GM18951 (cell line): ENCODE data around the gene ADAP1.

Experiments
- POLR2A ChIP-seq: IDR thresholded peaks from 4 replicates; pipeline ENCODE4 v1.6.1; 2011; ENCODE audit warnings: mild to moderate bottlenecking; ENCODE audit not compliant: insufficient read length, insufficient read depth; ENCODE audit errors: extremely low read depth
- in situ Hi-C: fragments of 300-500 bp; cut with MboI; formaldehyde crosslinking; loops from one replicate; pipeline ENCODE4 v1.12.0; 2022; ENCODE audit warnings: low sequenced_read_pairs, mixed read lengths, inconsistent platforms; ENCODE audit not compliant: unreplicated experiment

The ADAP1 gene

GRCh38 chr7:985915-986741, 31.6 kb upstream of the ADAP1 start:
- TF ChIP-seq POLR2A, result no peak
- in situ Hi-C loops, result no loop called here

GRCh38 chr7:985127-985416, 30.6 kb upstream of the ADAP1 start:
- in situ Hi-C loops, result no loop called here

GRCh38 chr7:984361-985126, 30.1 kb upstream of the ADAP1 start:
- in situ Hi-C loops, result no loop called here

More at GRCh38 chr7:985127-985416, 30.6 kb upstream of the ADAP1 start:
- no peak for TF ChIP-seq POLR2A

GRCh38 chr7:983616-984071, 29.2 kb upstream of the ADAP1 start:
- no peak for TF ChIP-seq POLR2A
- in situ Hi-C loops, result no loop called here

More at GRCh38 chr7:984361-985126, 30.1 kb upstream of the ADAP1 start:
- no peak for TF ChIP-seq POLR2A

- no peak for TF ChIP-seq POLR2A
- in situ Hi-C loops, result no loop called here
Observed at GRCh38 chr7:983004-983615, 28.6 kb upstream of the ADAP1 start, which contains the start of gene CYP2W1. TSS of gene CYP2W1 (plus strand) at chr7:983181. CDS start at chr7:983212, 31 bp downstream.

GRCh38 chr7:982511-983003, 28.1 kb upstream of the ADAP1 start:
- in situ Hi-C loops, result no loop called here
- TF ChIP-seq POLR2A, result no peak

- TF ChIP-seq POLR2A, result no peak
- in situ Hi-C loops, result no loop called here
Observed at GRCh38 chr7:981793-982510, 27.5 kb upstream of the ADAP1 start.

GRCh38 chr7:979886-980571, 25.5 kb upstream of the ADAP1 start:
- TF ChIP-seq POLR2A, result no peak

GRCh38 chr7:979151-979550, 24.7 kb upstream of the ADAP1 start:
- TF ChIP-seq POLR2A, result no peak
- in situ Hi-C loops, result no loop called here

More at GRCh38 chr7:979886-980571, 25.5 kb upstream of the ADAP1 start:
- in situ Hi-C loops, result no loop called here

GRCh38 chr7:978416-979091, 24.1 kb upstream of the ADAP1 start:
- in situ Hi-C loops, result no loop called here
- no peak for TF ChIP-seq POLR2A

GRCh38 chr7:978049-978346, 23.5 kb upstream of the ADAP1 start:
- no peak for TF ChIP-seq POLR2A
- in situ Hi-C loops, result no loop called here
